ENCODE data around the gene TNFRSF4.

TNFRSF4 gene

GRCh38 chr1:1164701-1165451 is 49.1 kb downstream of the TNFRSF4 start:
- in situ Hi-C loops (cut with MboI; ENCODE audit: low sequenced_read_pairs, unreplicated experiment): no loop called here
- TF ChIP-seq, protein P1, sequence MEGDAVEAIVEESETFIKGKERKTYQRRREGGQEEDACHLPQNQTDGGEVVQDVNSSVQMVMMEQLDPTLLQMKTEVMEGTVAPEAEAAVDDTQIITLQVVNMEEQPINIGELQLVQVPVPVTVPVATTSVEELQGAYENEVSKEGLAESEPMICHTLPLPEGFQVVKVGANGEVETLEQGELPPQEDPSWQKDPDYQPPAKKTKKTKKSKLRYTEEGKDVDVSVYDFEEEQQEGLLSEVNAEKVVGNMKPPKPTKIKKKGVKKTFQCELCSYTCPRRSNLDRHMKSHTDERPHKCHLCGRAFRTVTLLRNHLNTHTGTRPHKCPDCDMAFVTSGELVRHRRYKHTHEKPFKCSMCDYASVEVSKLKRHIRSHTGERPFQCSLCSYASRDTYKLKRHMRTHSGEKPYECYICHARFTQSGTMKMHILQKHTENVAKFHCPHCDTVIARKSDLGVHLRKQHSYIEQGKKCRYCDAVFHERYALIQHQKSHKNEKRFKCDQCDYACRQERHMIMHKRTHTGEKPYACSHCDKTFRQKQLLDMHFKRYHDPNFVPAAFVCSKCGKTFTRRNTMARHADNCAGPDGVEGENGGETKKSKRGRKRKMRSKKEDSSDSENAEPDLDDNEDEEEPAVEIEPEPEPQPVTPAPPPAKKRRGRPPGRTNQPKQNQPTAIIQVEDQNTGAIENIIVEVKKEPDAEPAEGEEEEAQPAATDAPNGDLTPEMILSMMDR (IDR thresholded peaks at IDR 0.05; ENCODE audit: borderline replicate concordance, control extremely low read depth, extremely low read depth, insufficient read depth, missing control alignments): no peak
- DNase-seq (ENCODE audit: low spot score): no peak

DNA sequence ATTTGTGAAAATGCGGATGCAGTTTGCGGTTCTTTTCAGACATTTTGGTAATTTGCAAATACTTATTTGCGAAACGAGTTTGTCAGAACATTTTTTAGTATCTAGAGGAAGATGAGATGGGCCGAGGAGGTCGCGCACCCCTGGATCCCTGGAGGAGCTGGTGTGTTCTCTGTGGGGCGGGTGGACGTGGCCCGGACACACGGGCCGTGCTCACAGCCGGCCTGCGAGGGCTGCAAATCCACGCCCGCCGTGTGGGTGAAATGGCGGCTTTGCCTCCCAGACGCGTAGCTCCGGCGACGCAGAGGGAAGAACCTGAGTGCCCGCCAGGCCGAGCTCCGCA is 49.6 kb downstream of the TNFRSF4 start:
- TF ChIP-seq, protein P1 (IDR thresholded peaks at IDR 0.05; ENCODE audit: borderline replicate concordance, control extremely low read depth, extremely low read depth, insufficient read depth, missing control alignments): no peak
- in situ Hi-C loops (cut with MboI; ENCODE audit: low sequenced_read_pairs, unreplicated experiment): no loop called here
- no peak for DNase-seq (ENCODE audit: low spot score)

DNA sequence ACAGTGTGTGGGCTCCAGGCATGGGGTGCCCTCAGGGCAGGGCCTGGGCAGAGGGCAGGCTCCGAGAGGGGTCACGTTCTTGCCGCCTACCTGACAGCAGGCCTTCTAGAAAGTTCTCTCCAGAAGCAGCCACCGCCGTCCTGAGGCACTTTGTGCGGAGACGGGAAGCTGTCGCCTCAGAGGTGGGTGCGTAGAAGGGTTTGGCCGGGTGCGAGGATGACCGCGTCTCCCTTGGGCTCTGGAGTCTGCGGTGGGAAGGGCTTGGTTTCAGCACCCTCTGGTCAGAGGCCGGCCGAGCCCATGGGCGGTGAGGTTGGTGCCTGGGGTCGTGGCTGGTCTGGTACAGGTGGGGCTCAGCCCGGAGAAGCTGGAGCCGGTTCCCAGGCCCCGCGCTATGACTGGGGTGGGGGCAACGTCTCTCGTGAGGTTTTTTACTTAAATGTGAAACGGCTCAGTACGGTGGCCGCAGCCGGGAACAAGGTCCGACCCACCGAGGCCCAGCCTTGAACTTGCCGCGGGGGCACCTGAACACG is 50.3 kb downstream of the TNFRSF4 start:
- DNase-seq (ENCODE audit: low spot score): no peak
- in situ Hi-C loops (cut with MboI; ENCODE audit: low sequenced_read_pairs, unreplicated experiment): no loop called here
- TF ChIP-seq, protein P1 (IDR thresholded peaks at IDR 0.05; ENCODE audit: borderline replicate concordance, control extremely low read depth, extremely low read depth, insufficient read depth, missing control alignments): no peak

- TF ChIP-seq, protein P1 (IDR thresholded peaks at IDR 0.05; ENCODE audit: borderline replicate concordance, control extremely low read depth, extremely low read depth, insufficient read depth, missing control alignments): no peak
- in situ Hi-C loops (cut with MboI; ENCODE audit: low sequenced_read_pairs, unreplicated experiment): no loop called here
- DNase-seq (ENCODE audit: low spot score): no peak
Observed at GRCh38 chr1:1162597-1163537, 51.1 kb downstream of the TNFRSF4 start.

DNA sequence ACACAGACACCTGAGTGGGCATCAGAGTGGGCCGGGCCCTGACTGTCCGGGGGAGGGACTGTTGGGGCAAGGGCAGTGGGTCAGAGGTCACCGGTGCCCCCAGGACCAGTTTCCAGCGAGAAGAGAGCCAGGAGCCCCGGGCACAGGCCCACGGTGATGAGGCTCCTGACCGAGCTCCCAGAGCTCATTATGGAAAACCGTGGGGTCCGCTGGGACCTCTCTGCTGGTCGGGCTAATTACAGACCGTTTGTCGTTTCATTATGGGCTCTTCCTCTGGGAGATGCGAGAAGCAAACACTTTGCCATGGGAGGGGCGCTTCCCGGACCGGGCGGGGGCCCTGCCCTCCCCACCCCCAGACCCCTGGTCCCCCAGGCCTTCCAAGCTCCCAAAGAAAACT is 52.3 kb downstream of the TNFRSF4 start:
- DNase-seq (ENCODE audit: low spot score): no peak
- in situ Hi-C loops (cut with MboI; ENCODE audit: low sequenced_read_pairs, unreplicated experiment): no loop called here
- TF ChIP-seq, protein P1 (IDR thresholded peaks at IDR 0.05; ENCODE audit: borderline replicate concordance, control extremely low read depth, extremely low read depth, insufficient read depth, missing control alignments): no peak

All from GM13976 (cell line).